HepG2 (cell line): ENCODE measurements around the gene CAPS. TPM values are rescaled to one million over a fixed set of nuclear protein-coding genes. Genes with fewer than 3 reads are reported as not detected.
A peak's percentile ranks its signal among the peaks of the same experiment; 100 is the strongest.

Experiments
- ATAC-seq: fragments of 200-7000 bp; cut with Tn5 transposase; 3 replicates; pipeline ENCODE4 v1.9.1; 2020; ENCODE audit warnings: mild to moderate bottlenecking, moderate library complexity
- BruUV-seq: library from RNA; stranded (reverse); fragments of 400-500 nt; replicated peaks from 2 replicates; lab custom pipeline; 2021; lab: Mats Ljungman, UMichigan
- CTCF ChIA-PET: fragments of 300-600 bp; formaldehyde crosslinking; extraction: SDS; loops from one replicate; lab custom pipeline; 2021; ENCODE audit warnings: low total read pairs, inconsistent platforms, low intra/inter-chr PET ratio; lab: Yijun Ruan, JAX
- POLR2A ChIA-PET: fragments of 350-600 bp; sonication (Branson Sonifier 250); formaldehyde crosslinking; loops from one replicate; lab custom pipeline; 2020; ENCODE audit warnings: antibody characterized with exemption, inconsistent platforms; lab: Yijun Ruan, JAX
- DNase-seq: peaks from one replicate; pipeline ENCODE4 v3.0.0-alpha.2; 2015; ENCODE audit warnings: low spot score
- FAIRE-seq: peaks from 3 replicates; lab custom pipeline; 2011; peaks lifted over from hg19 to GRCh38; lab: Jason Lieb, UNC
- H2AFZ ChIP-seq: one replicate; pipeline ENCODE4 v1.6.1; 2011; ENCODE audit warnings: low read length, inconsistent platforms
- H3K27ac ChIP-seq: fragments of 300-600 bp; 3 replicates; pipeline ENCODE4 v1.8.0; 2011; ENCODE audit warnings: mixed run types, mild to moderate bottlenecking, mixed read lengths, low read length, inconsistent platforms; ENCODE audit not compliant: insufficient read depth; ENCODE audit errors: extremely low read length
- H3K27me3 ChIP-seq, 2 experiments: fragments of 200-600 bp in 1 of 2; 2 replicates in 1 of 2; 3 replicates in 1 of 2; pipeline versions ENCODE4 v1.6.0 to v1.8.0; 2011; ENCODE audit warnings: low read length in 2 of 2, mild to moderate bottlenecking in 2 of 2, moderate library complexity in 2 of 2, inconsistent platforms in 1 of 2; ENCODE audit not compliant: insufficient read depth in 2 of 2, control insufficient read depth in 1 of 2
- H3K36me3 ChIP-seq, 2 experiments: fragments of 200-600 bp in 1 of 2; replicated peaks in 1 of 2; 2 replicates in 1 of 2; 3 replicates in 1 of 2; pipeline versions ENCODE4 v1.5.1 to v1.8.0; 2011; ENCODE audit warnings: low read length in 2 of 2, inconsistent platforms in 1 of 2; ENCODE audit not compliant: insufficient read depth in 2 of 2, control insufficient read depth in 1 of 2
- H3K4me1 ChIP-seq: 2 replicates; pipeline ENCODE4 v1.5.1; 2012; ENCODE audit warnings: low read length, inconsistent platforms; ENCODE audit not compliant: insufficient read depth
- H3K4me2 ChIP-seq: 2 replicates; pipeline ENCODE4 v1.6.0; 2011; ENCODE audit warnings: low read depth, low read length, inconsistent platforms
- H3K4me3 ChIP-seq, 3 experiments: fragments of 200-600 bp in 1 of 3; sonication (generic), shearing (Covaris generic) in 1 of 3; replicated peaks in 1 of 3; 2 replicates each; pipeline ENCODE4 v1.5.1; 2011 to 2016; ENCODE audit warnings: low read length in 3 of 3, inconsistent platforms in 2 of 3, low read depth in 2 of 3, mild to moderate bottlenecking in 2 of 3, control low read depth in 1 of 3, mixed read lengths in 1 of 3; ENCODE audit not compliant: insufficient read depth in 1 of 3
- H3K79me2 ChIP-seq: one replicate; pipeline ENCODE4 v1.6.1; 2011; ENCODE audit warnings: low read length, inconsistent platforms; ENCODE audit not compliant: insufficient read depth
- H3K9ac ChIP-seq: 2 replicates; pipeline ENCODE4 v1.6.0; 2011; ENCODE audit warnings: mild to moderate bottlenecking, low read depth, low read length, inconsistent platforms; ENCODE audit not compliant: insufficient read depth
- H3K9me3 ChIP-seq: 2 replicates; pipeline ENCODE4 v1.5.1; 2012; ENCODE audit warnings: mild to moderate bottlenecking, low read length
- H4K20me1 ChIP-seq: 2 replicates; pipeline ENCODE4 v1.6.0; 2011; ENCODE audit warnings: inconsistent platforms, mild to moderate bottlenecking, low read length, moderate library complexity; ENCODE audit not compliant: insufficient read depth
- AGO1 ChIP-seq: fragments of 200-400 bp; formaldehyde crosslinking; IDR thresholded peaks from 2 replicates; pipeline ENCODE4 v1.6.1; 2017; ENCODE audit warnings: mild to moderate bottlenecking, low read depth, low read length, moderate library complexity; ENCODE audit not compliant: poor library complexity, severe bottlenecking
- HNRNPLL ChIP-seq: fragments of 200-400 bp; formaldehyde crosslinking; IDR thresholded peaks from 2 replicates; pipeline ENCODE4 v1.6.1; 2017; ENCODE audit warnings: mild to moderate bottlenecking, low read depth, low read length; ENCODE audit not compliant: poor library complexity, severe bottlenecking
- MAF1 ChIP-seq: sonication (generic); formaldehyde crosslinking; IDR thresholded peaks from 2 replicates; pipeline ENCODE4 v1.5.0; 2020; ENCODE audit warnings: missing genetic modification reagents, borderline replicate concordance
- MEIS1 ChIP-seq: sonication (generic); formaldehyde crosslinking; IDR thresholded peaks from 2 replicates; pipeline ENCODE4 v1.9.0; 2021; ENCODE audit warnings: mild to moderate bottlenecking, missing genetic modification reagents, moderate library complexity, borderline replicate concordance
- MTA1 ChIP-seq: sonication (generic); formaldehyde crosslinking; IDR thresholded peaks from 2 replicates; pipeline ENCODE4 v1.4.0; 2020; ENCODE audit warnings: missing genetic modification reagents, mild to moderate bottlenecking, borderline replicate concordance
- NRL ChIP-seq: sonication (generic); formaldehyde crosslinking; IDR thresholded peaks from 2 replicates; pipeline ENCODE4 v1.5.0; 2020; ENCODE audit warnings: missing genetic modification reagents, mild to moderate bottlenecking, moderate library complexity, borderline replicate concordance
- TCF12 ChIP-seq, 2 experiments: fragments of 450-650 bp in 1 of 2; sonication (generic) in 1 of 2; formaldehyde crosslinking in 1 of 2; IDR thresholded peaks; 2 replicates each; pipeline versions ENCODE4 v1.6.1 to v1.8.0; 2017 to 2022; ENCODE audit warnings: antibody characterized with exemption in 1 of 2, mild to moderate bottlenecking in 1 of 2, missing genetic modification reagents in 1 of 2, moderate library complexity in 1 of 2
- TRIM24 ChIP-seq: sonication (generic); formaldehyde crosslinking; IDR thresholded peaks from 2 replicates; pipeline ENCODE4 v1.8.0; 2022; ENCODE audit warnings: mild to moderate bottlenecking, missing genetic modification reagents
- ZNF160 ChIP-seq: sonication (generic); formaldehyde crosslinking; IDR thresholded peaks from 2 replicates; pipeline ENCODE4 v1.8.0; 2022; ENCODE audit warnings: mild to moderate bottlenecking, inconsistent platforms, missing genetic modification reagents
- ZNF891 ChIP-seq: sonication (generic); formaldehyde crosslinking; IDR thresholded peaks from 2 replicates; pipeline ENCODE4 v1.5.0; 2020; ENCODE audit warnings: mild to moderate bottlenecking, missing genetic modification reagents
- WGBS: methylation state at CpG from one replicate; pipeline ENCODE4 v1.1.6; 2017; ENCODE audit warnings: low lambda C conversion rate; 5-methylcytosine and 5-hydroxymethylcytosine counted together
- in situ Hi-C: cut with HindIII; loops from 2 replicates; pipeline ENCODE4 v1.10.0; 2017; ENCODE audit warnings: low pct_unique_long_range_greater_than_20kb; ENCODE audit not compliant: extremely low pct_ligation_motif_present
- intact Hi-C: fragments of 100-400 bp; cut with micrococcal nuclease; formaldehyde crosslinking; loops from one replicate; pipeline ENCODE4 v1.10.0; 2022; ENCODE audit not compliant: unreplicated experiment
- polyA plus RNA-seq, 8 experiments: library from polyadenylated mRNA; depleted of rRNA in 3 of 8; stranded (reverse) in 7 of 8; unstranded in 1 of 8; fragments of >200 nt; fragmentation: Illumina TruSeq in 4 of 8; extraction: Trizol in 4 of 8; gene quantifications; 2 replicates each; pipeline versions ENCODE4 v1.2.1 to v1.2.3, GENCODE V29; 2011 to 2016; ENCODE audit warnings: low read depth in 4 of 8, missing spikeins in 1 of 8, mixed read lengths in 1 of 8; ENCODE audit not compliant: insufficient read depth in 1 of 8
- total RNA-seq, 5 experiments: library from RNA; depleted of rRNA; stranded (reverse); fragments of >200 nt; fragmentation: Illumina TruSeq; extraction: Trizol; gene quantifications; 2 replicates each; pipeline ENCODE4 v1.2.3, GENCODE V29; 2016; ENCODE audit warnings: low read depth in 1 of 5
- TF ChIP-seq, protein P1 (sequence below): sonication (generic); formaldehyde crosslinking; IDR thresholded peaks from 2 replicates; pipeline ENCODE4 v1.5.0; 2020; ENCODE audit warnings: mild to moderate bottlenecking, missing genetic modification reagents
- TF ChIP-seq, protein P2 (sequence below): IDR thresholded peaks from 2 replicates; pipeline ENCODE4 v1.6.1; 2012; ENCODE audit warnings: inconsistent platforms
- TF ChIP-seq, protein P3 (sequence below): sonication (generic); formaldehyde crosslinking; IDR thresholded peaks from 2 replicates; pipeline ENCODE4 v1.4.0; 2020; ENCODE audit warnings: missing genetic modification reagents
- TF ChIP-seq, protein P4 (sequence below): IDR thresholded peaks from 2 replicates; pipeline ENCODE4 v1.6.1; 2016; ENCODE audit warnings: missing biosample characterization, missing genetic modification reagents, low read depth

Gene CAPS
- total and polyA plus RNA-seq, 2 of the 13 experiments (the other 11 are each of a cell fraction or from before 2014, with no cell fraction given), result 3.1 TPM

DNA sequence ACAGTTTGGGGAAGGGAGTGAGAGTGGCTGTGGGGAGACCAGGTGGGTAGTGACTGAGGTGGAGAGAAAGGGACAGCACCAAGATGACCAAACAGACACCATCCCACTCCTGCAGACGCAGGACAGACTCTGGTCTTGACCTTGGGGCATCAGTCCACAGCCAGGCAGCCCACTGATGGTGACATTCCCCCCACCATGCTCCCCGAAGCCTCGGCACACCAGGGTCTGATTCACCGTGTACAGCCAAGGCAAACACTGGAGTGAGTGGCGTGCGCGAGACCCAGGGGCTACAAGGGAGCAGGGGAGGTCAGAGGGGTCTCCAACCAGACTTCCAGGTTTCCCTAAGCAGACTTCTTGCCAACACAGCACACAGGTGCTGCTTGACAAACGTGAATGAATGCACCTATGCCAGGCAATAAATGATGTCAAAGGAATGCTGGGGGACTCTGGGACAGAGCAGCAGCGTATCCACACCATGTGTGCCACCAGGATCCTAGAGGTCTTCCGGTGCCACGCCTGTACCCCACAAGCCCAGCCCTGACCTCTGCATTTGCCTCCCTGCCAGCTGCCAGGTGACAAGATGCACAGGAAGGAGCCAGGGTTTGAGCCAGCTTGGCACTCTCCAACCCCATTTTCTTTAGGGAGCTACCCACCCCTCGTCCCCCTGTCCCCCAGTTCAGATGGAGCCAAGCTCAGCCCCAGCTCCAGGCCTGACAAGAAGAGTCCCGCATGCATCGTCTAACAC, 45.4 kb downstream of the CAPS start:
- peaks cover 0 to 8% of the 10 kb centered on the region in 2 experiments; a peak in 3 of 5 replicates for H3K36me3 ChIP-seq
- peaks cover 89% of the 10 kb centered on the region for H3K79me2 ChIP-seq
- no peak overlapping the region for H2AFZ ChIP-seq
- H3K4me2 ChIP-seq, result no peak overlapping the region; the same call in 1 of the 2 replicates
- ChIA-PET CTCF (no interaction called here), POLR2A (interaction anchor here (0.9 to 1.3 kb wide), 3 partner anchors 9 to 55 kb away, joined by 3 to 6 read pairs (median 5); no protein-coding TSS in a partner anchor)
- in situ Hi-C loops, result no loop called here
- H3K27ac ChIP-seq, result peak overlapping the region; percentile 95
- DNase-seq (no peak), FAIRE-seq (no peak), ATAC-seq (no peak)
- H3K4me1 ChIP-seq, result peaks cover 100% of the 10 kb centered on the region
- no peaks in the 10 kb centered on the region for H3K9me3 ChIP-seq
- no TSS peak for BruUV-seq
- H3K9ac ChIP-seq, result peak overlapping the region; percentile 55
- H4K20me1 ChIP-seq, result no peaks in the 10 kb centered on the region
- intact Hi-C loops, result no loop called here
- H3K4me3 ChIP-seq, result no peak overlapping the region
- H3K27me3 ChIP-seq, result no peaks in the 10 kb centered on the region
- WGBS, result 80% methylated on average over 2 of the region's 14 CpGs
- no peak for TF ChIP-seq MAF1 (CRISPR knock-in tag)
- TF ChIP-seq, protein P1, sequence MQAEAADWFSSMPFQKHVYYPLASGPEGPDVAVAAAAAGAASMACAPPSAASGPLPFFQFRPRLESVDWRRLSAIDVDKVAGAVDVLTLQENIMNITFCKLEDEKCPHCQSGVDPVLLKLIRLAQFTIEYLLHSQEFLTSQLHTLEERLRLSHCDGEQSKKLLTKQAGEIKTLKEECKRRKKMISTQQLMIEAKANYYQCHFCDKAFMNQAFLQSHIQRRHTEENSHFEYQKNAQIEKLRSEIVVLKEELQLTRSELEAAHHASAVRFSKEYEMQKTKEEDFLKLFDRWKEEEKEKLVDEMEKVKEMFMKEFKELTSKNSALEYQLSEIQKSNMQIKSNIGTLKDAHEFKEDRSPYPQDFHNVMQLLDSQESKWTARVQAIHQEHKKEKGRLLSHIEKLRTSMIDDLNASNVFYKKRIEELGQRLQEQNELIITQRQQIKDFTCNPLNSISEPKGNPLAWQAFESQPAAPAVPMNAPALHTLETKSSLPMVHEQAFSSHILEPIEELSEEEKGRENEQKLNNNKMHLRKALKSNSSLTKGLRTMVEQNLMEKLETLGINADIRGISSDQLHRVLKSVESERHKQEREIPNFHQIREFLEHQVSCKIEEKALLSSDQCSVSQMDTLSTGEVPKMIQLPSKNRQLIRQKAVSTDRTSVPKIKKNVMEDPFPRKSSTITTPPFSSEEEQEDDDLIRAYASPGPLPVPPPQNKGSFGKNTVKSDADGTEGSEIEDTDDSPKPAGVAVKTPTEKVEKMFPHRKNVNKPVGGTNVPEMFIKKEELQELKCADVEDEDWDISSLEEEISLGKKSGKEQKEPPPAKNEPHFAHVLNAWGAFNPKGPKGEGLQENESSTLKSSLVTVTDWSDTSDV (CRISPR knock-in tag), result peak; percentile 45; the same call in 1 of the 2 replicates
- TF ChIP-seq, protein P2, sequence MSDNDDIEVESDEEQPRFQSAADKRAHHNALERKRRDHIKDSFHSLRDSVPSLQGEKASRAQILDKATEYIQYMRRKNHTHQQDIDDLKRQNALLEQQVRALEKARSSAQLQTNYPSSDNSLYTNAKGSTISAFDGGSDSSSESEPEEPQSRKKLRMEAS, result 0 out of 2 replicates have a peak, but pooled peaks have one; percentile 72
- TF ChIP-seq, protein P3, sequence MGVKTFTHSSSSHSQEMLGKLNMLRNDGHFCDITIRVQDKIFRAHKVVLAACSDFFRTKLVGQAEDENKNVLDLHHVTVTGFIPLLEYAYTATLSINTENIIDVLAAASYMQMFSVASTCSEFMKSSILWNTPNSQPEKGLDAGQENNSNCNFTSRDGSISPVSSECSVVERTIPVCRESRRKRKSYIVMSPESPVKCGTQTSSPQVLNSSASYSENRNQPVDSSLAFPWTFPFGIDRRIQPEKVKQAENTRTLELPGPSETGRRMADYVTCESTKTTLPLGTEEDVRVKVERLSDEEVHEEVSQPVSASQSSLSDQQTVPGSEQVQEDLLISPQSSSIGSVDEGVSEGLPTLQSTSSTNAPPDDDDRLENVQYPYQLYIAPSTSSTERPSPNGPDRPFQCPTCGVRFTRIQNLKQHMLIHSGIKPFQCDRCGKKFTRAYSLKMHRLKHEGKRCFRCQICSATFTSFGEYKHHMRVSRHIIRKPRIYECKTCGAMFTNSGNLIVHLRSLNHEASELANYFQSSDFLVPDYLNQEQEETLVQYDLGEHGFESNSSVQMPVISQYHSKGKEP (CRISPR knock-in tag), result no peak
- TF ChIP-seq HNRNPLL, result no peak
- no peak for TF ChIP-seq TRIM24 (CRISPR knock-in tag)
- no peak for TF ChIP-seq MTA1 (CRISPR knock-in tag)
- TF ChIP-seq, protein P4, sequence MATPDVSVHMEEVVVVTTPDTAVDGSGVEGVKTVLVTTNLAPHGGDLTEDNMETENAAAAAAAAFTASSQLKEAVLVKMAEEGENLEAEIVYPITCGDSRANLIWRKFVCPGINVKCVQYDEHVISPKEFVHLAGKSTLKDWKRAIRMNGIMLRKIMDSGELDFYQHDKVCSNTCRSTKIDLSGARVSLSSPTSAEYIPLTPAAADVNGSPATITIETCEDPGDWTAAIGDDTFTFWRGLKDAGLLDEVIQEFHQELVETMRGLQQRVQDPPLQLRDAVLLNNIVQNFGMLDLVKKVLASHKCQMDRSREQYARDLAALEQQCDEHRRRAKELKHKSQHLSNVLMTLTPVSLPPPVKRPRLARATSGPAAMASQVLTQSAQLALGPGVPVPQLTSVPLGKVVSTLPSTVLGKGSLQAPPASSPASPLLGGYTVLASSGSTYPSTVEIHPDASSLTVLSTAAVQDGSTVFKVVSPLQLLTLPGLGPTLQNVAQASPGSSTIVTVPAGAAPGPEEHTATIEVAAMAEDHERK (CRISPR knock-in tag), result no peak
- no peak for TF ChIP-seq ZNF160 (CRISPR knock-in tag)
- peak; percentile 70 for TF ChIP-seq NRL (CRISPR knock-in tag)
- TF ChIP-seq MEIS1 (CRISPR knock-in tag), result 0 out of 2 replicates have a peak, but pooled peaks have one; percentile 39
- TF ChIP-seq TCF12 (IDR thresholded peaks at IDR 0.05), result no peak
- no peak for TF ChIP-seq TCF12 (CRISPR knock-in tag; IDR thresholded peaks at IDR 0.05)
- 0 out of 2 replicates have a peak, but pooled peaks have one; percentile 15 for TF ChIP-seq ZNF891 (CRISPR knock-in tag)
- TF ChIP-seq AGO1, result peak; percentile 5
